Lower lobe of right lung (tissue), 2 donors: ENCODE measurements around the gene CALHM5. TPM values are rescaled to one million over a fixed set of nuclear protein-coding genes. Genes with fewer than 3 reads are reported as not detected.

Experiments used
- ATAC-seq, 2 donors: fragments of 200-7000 bp; cut with Tn5 transposase; one replicate each; pipeline ENCODE4 v1.9.1; 2020 to 2022; ENCODE audit warnings: mild to moderate bottlenecking in 2 of 2, moderate library complexity in 2 of 2
- DNase-seq: peaks from one replicate; pipeline ENCODE4 v3.0.0-alpha.2; 2020
- H3K27ac ChIP-seq: fragments of 200-600 bp; one replicate; pipeline ENCODE4 v1.8.0; 2022
- H3K27me3 ChIP-seq: fragments of 200-600 bp; one replicate; pipeline ENCODE4 v1.8.0; 2022; ENCODE audit warnings: low read depth
- H3K36me3 ChIP-seq: fragments of 200-600 bp; one replicate; pipeline ENCODE4 v1.8.0; 2022; ENCODE audit warnings: mild to moderate bottlenecking
- H3K4me1 ChIP-seq: fragments of 200-600 bp; one replicate; pipeline ENCODE4 v1.8.0; 2022
- H3K4me3 ChIP-seq: fragments of 200-600 bp; one replicate; pipeline ENCODE4 v1.8.0; 2022; ENCODE audit warnings: mild to moderate bottlenecking
- H3K9me3 ChIP-seq: fragments of 200-600 bp; one replicate; pipeline ENCODE4 v1.8.0; 2022
- CTCF ChIP-seq: fragments of 200-600 bp; IDR thresholded peaks from one replicate; pipeline ENCODE4 v1.8.0; 2022; ENCODE audit warnings: antibody characterized with exemption, mild to moderate bottlenecking
- intact Hi-C: fragments of 100-400 bp; cut with DNase I; formaldehyde crosslinking; loops from one replicate; pipeline ENCODE4 v1.11.0; 2022
- long read RNA-seq: library from polyadenylated mRNA; unstranded; transcript quantifications from one replicate; pipeline ENCODE4 v2.0.0, GENCODE V29; 2021
- total RNA-seq: library from RNA; stranded (reverse); fragmentation: NEBNext Ultra II Directional; extraction: Animal tissue kit (Norgen Biotek cat#: 25700); gene quantifications from one replicate; pipeline ENCODE4 v1.2.1, GENCODE V29; 2021
- donor health status: DM: no; HTN: yes; CAD: no; lungs with severe emphysema.

The CALHM5 gene
- 1.9 TPM for total RNA-seq
- long read RNA-seq, full-length matches to known transcripts: 10 of 11 reads
- long read RNA-seq, partial matches to known transcripts: 0 of 11 reads
- long read RNA-seq, other reads (novel, unspliced or antisense): 1 of 11 reads

GRCh38 chr6:116511424-116512110 is at the start of gene CALHM5:
TSS of gene CALHM5 (plus strand) at chr6:116511639. CDS start at chr6:116511697, 58 bp downstream.
- Histone ChIP-seq H3K4me3 (peak within 1 kb of the TSS; percentile 45), H3K27me3 (no peaks in the 10 kb centered on the region), H3K4me1 (peaks cover 16% of the 10 kb centered on the region), H3K36me3 (peaks cover 6% of the 10 kb centered on the region), H3K9me3 (no peaks in the 10 kb centered on the region), H3K27ac (peak within 1 kb of the TSS; percentile 77)
- DNase-seq (no peak), ATAC-seq (peak; percentile 76 to 86)
- TF ChIP-seq CTCF: peak; percentile 65
- intact Hi-C loops: no loop called here

- Histone ChIP-seq H3K27ac (peak overlapping the region; percentile 51), H3K4me1 (peaks cover 31% of the 10 kb centered on the region), H3K27me3 (peaks cover 14% of the 10 kb centered on the region), H3K36me3 (no peaks in the 10 kb centered on the region), H3K9me3 (no peaks in the 10 kb centered on the region), H3K4me3 (peak overlapping the region; percentile 59)
- TF ChIP-seq CTCF: no peak
- intact Hi-C loops: no loop called here
- peak; percentile 81 for DNase-seq
- ATAC-seq: peak; percentile 87 to 89
Measured at GRCh38 chr6:116461932-116462885, 49.2 kb upstream of the CALHM5 start.

DNA sequence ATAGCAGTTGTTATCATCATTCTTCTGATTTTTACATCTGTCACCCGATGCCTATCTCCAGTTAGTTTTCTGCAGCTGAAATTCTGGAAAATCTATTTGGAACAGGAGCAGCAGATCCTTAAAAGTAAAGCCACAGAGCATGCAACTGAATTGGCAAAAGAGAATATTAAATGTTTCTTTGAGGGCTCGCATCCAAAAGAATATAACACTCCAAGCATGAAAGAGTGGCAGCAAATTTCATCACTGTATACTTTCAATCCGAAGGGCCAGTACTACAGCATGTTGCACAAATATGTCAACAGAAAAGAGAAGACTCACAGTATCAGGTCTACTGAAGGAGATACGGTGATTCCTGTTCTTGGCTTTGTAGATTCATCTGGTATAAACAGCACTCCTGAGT is 48.1 kb upstream of the CALHM5 start:
- TF ChIP-seq CTCF: no peak
- DNase-seq (no peak), ATAC-seq (no peak)
- Histone ChIP-seq H3K4me3 (no peak overlapping the region), H3K36me3 (no peaks in the 10 kb centered on the region), H3K27ac (no peak overlapping the region), H3K27me3 (peaks cover 14% of the 10 kb centered on the region), H3K4me1 (peaks cover 39% of the 10 kb centered on the region), H3K9me3 (no peaks in the 10 kb centered on the region)
- intact Hi-C loops: no loop called here

- peaks cover 14% of the 10 kb centered on the region for H3K27me3 ChIP-seq
- DNase-seq (peak; percentile 64), ATAC-seq (peak; percentile 35 to 52)
- TF ChIP-seq CTCF: no peak
- peaks cover 39% of the 10 kb centered on the region for H3K4me1 ChIP-seq
- intact Hi-C loops: no loop called here
- H3K27ac ChIP-seq: peak overlapping the region; percentile 44
- H3K9me3 ChIP-seq: no peaks in the 10 kb centered on the region
- no peak overlapping the region for H3K4me3 ChIP-seq
- H3K36me3 ChIP-seq: no peaks in the 10 kb centered on the region
Measured at GRCh38 chr6:116465246-116465645, 46.2 kb upstream of the CALHM5 start.

DNA sequence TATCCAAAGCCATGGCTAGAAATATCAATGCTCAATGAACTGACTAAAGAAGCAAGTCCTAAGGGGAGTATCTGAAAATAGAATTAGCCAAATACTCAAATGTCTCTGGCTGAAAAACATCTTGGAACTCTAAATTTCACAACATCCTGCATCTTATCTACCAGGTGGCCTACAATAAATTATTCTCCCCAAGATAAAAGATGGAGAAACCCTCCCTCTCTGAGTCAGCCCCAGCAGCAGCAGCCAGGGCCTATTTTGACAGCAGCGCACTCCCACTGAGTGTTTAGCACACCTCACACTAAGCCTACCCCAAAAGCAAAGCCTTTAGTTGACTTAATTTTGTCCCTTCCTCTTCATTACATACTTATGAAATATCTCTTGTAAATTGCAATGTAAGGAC is 44.3 kb upstream of the CALHM5 start:
- DNase-seq (no peak), ATAC-seq (no peak)
- Histone ChIP-seq H3K36me3 (no peaks in the 10 kb centered on the region), H3K27ac (no peak overlapping the region), H3K4me3 (no peak overlapping the region), H3K4me1 (peaks cover 26% of the 10 kb centered on the region), H3K27me3 (peaks cover 13% of the 10 kb centered on the region), H3K9me3 (no peaks in the 10 kb centered on the region)
- intact Hi-C loops: no loop called here
- TF ChIP-seq CTCF: no peak
